ENCODE results near the gene GATA2.

DNA sequence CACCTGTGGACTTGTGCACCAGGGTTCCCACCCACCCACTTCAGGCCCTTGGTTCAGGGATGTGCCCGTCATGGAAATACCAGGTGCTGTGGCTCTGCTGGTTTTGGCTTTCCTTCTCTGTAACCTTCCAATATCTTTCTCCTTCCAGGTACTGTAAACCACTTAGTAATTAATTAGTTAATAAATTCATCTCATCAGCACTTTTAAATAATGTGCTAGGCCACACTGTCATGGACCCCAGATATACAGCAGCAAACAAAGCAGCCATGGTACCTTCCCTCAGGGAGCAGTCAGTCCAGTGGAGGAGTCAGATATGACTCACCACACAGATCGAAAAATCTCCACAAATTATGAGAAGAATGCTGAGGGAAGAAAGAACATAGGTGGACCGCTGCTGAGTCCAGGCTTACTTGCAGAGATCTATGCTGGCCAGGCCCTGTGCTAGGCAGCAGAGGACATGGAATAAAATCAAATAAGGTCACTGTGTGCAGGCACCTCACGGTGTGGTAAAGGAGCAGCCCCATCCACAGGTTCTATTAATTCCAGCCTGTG, 6.8 kb upstream of the GATA2 start:
- TF ChIP-seq, protein P1, sequence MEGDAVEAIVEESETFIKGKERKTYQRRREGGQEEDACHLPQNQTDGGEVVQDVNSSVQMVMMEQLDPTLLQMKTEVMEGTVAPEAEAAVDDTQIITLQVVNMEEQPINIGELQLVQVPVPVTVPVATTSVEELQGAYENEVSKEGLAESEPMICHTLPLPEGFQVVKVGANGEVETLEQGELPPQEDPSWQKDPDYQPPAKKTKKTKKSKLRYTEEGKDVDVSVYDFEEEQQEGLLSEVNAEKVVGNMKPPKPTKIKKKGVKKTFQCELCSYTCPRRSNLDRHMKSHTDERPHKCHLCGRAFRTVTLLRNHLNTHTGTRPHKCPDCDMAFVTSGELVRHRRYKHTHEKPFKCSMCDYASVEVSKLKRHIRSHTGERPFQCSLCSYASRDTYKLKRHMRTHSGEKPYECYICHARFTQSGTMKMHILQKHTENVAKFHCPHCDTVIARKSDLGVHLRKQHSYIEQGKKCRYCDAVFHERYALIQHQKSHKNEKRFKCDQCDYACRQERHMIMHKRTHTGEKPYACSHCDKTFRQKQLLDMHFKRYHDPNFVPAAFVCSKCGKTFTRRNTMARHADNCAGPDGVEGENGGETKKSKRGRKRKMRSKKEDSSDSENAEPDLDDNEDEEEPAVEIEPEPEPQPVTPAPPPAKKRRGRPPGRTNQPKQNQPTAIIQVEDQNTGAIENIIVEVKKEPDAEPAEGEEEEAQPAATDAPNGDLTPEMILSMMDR (IDR thresholded peaks at IDR 0.05), result no peak
- TF ChIP-seq POLR2A (IDR thresholded peaks at IDR 0.05) (no peak), EP300 (IDR thresholded peaks at IDR 0.05) (no peak)

All from tibial nerve (tissue), 4 donors.